ENCODE measurements around the gene FRMD1.

The FRMD1 gene

GRCh38 chr6:168021581-168021980, 57.4 kb downstream of the FRMD1 start:
- DNase-seq, result no peak

DNA sequence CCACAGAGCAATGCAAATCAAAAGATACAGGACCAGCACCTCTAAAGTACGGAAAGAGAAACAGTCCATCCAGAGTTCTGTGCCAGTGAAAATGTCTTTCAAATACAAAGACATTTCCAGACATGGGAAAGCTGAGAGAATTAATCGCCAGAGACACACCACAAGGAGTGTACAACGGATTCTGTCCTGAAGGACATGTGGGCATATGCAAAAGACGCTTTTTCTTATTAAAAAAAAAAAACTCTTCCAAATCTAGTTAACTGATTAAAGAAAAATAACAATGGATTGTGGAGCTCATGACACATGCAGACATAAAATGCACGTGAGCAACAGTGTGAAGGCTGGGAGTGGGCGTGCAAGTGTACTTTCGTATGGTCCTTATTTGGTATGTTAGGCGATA, 58.8 kb downstream of the FRMD1 start:
- no peak for DNase-seq

DNA sequence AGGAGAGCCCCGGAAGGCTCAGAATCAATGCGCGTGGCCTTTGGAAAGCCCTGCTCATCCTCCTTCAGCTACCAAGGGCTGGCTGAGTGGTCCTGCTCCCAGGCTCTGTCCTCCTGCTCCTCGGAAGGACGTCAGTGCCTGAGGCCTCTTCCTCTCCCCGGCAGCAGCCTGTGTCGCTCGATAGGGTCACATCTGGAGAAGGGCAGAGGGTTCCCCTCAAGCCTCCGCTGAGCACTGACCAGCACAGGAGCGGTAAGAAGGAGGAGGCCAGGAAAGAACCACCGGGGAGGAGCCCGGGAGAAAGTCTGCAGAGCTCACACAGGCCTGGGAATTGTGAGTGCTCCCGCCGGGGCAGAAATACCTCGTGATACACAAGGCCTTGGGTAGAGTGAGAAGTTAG, 60.3 kb downstream of the FRMD1 start:
- no peak for DNase-seq

- DNase-seq, result no peak
These were observed 61.4 kb downstream of the FRMD1 start for GRCh38 chr6:168017629-168018028.

DNA sequence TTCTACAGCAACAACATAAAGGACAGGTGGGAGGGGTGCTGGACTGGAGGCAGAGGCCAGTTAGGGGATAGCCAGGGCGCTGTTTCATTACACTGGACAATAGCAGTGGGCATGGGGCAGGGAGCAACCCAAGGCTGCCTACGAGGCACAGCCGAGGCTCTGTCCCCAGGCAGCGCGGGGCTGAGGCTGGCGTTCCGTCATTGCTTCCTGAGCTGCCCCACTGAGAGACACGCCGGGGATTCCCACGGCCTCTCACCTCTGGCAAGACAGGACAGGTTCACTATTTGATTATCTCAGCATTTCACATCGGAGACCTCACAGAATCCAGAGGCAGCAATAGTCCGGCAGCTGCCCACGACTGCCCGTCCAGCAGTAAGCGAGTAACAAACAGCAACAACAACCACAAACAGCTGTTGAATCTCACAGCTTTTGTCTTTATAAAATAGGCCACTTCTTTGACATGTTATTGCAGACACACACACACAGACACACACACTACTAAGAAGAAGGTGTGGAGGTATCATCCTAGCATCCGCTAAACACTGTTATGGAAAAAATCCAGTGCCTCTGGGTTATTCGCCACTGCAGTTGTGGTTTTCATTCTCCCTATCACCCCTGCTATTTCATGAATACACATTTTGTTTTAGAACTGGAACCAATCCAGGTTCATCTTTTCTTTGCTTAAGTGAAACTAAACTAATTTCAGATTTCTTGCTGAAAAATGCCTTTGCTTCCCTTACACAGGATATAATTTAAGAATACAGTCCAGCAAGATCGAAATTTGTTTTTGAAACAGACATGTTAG, 62.1 kb downstream of the FRMD1 start:
- no peak for DNase-seq

DNA sequence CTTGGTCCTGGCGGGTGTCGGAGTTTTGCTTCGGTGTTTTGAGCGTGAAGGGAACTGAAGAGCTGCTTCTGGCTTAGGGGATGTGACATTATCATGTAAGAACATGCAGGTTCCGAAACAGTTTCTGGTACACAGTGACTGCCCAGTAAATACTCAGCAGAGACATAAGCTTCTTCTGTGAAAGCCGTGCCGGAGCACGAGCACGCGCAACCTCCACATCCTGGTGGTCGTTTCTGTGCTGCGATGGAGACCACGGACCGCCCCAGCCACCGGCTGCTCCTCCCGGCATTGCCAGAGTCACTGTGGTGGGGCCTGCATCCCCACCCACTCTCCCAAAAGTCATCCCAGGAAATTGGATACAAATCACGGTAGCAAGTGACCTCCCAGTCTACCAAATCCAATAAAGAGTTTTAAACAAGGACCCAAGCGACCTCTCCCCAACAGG, 62.8 kb downstream of the FRMD1 start:
- no peak for DNase-seq

DNA sequence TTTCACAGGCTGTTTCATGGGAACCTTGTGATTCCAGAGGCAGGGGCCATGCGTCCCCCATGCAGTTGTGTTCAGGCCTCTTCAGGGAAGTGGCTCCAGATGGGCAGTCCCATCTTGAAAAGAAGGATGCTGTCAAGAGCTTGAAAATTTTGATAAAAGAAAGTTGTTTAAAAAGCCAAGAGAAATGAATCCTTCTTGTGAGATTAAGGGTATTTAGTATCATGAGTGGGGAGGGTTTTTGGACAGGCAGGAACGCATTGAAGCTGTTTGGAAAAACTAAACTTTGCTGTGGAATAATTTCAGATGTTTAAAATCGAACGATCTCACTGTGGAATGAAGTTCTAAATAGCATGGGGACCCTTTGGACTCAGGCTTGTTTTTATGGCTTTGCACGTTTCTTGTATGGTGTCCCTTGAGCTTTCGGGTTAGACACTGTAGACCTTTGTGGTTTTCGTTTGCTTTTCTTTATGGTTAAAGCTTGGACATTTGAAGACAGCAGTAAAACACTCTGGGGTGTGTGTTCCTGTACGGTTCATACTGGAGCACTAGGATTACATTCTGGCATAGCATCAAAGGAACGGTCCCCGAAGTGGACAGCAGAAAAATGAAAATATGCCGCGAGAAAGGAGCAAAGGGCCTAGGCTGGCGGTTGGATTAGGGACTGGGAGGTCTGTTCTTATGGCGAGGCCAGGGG, 63.4 kb downstream of the FRMD1 start:
- DNase-seq, result no peak

DNA sequence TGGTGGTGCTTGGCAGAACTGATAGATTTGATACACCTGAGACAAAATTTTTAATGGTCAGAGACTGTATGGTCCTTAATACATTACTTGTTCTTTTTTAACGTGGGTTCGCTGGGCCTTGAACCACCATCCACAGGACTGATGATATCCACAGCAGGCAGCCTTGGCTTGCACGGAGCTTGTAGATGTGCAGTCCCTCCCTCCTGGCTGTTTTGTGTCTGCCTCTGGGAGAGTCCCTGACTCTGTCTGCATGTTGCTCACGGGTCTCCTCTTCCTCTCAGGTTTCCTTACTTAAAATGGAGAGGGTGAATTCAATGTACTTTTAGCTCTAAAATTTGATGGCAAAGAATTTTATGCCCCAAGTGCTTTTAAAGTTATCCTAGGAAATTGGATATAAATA, 64.0 kb downstream of the FRMD1 start:
- no peak for DNase-seq

DNA sequence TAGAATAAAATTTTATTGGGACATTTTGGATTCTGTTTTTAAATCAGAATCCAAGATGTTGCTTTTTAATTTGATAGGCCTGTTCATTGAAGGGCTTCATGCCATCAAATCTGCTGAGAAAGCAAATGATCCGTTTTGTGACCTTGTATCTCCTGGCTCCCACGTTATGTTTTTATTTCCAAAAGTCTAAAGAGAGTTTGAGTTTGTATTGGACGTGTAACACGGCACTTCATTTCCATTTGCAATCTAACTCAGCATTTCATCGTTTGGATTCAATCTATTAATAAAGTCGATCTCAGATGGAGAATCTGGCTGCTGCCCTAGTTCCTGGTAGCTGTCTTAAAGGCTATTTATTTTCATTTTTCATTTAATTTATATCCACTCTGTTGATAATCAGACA, 64.6 kb downstream of the FRMD1 start:
- DNase-seq, result no peak

- DNase-seq, result no peak
These were observed 65.6 kb downstream of the FRMD1 start for GRCh38 chr6:168013250-168013915.

DNA sequence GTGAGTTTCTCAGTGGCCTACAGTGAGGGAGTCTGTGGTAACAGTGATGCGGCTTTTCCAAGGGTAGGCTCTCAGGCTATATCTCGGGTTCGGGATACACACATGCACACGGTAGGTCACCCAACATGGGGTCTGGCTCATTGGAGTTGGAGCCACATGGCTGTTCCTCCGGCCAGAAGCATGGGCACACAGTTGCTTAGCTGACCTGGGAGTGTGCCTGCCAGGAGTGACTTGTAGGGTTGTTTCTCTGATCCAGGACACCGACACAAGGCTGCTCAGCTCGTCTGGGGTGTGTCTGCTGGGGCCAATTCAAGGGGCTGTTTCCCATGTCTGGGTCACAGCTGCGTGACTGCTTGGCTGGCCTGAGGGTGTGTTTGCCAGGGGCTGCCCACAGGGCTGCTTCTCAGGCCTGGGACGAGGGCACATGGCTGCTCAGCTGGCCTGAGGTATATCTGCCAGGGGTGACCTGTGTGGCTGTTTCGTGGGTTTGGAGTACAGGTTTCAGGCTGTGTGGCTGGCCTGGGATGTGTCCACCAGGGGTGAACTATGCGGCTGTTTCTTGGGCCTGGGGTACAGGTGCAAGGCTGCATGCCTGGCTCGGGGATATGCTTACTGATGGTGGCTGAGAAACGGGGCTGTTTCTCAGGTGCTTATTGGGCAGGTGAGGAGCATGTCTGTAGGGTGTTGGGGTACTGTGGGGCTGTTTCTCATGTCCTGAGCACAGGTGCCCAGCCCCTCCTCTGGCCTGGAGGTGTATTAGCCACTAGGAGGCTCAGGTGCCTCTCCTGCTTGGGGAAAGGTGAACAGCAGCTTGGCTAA, 66.4 kb downstream of the FRMD1 start:
- no peak for DNase-seq

GRCh38 chr6:168011291-168011690, 67.7 kb downstream of the FRMD1 start:
- DNase-seq, result no peak

DNA sequence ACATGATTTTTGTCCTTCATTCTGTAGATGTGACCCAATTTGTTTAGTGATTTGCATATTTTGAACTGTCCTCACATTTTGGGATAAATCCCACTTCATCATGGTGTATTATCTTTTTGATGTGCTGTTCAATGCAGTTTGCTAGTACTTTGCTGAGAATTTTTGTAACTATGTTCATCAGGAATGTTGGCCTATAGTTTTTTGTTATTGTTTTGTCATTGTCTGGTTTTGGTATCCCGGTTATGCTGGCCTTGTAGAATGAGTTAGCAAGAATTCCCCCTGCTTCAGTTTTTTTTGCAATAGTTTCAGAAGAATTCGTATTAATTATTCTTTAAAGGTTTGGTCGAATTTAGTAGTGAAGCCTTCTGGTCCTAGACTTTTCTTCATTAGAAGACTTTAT, 69.7 kb downstream of the FRMD1 start:
- DNase-seq, result no peak

DNA sequence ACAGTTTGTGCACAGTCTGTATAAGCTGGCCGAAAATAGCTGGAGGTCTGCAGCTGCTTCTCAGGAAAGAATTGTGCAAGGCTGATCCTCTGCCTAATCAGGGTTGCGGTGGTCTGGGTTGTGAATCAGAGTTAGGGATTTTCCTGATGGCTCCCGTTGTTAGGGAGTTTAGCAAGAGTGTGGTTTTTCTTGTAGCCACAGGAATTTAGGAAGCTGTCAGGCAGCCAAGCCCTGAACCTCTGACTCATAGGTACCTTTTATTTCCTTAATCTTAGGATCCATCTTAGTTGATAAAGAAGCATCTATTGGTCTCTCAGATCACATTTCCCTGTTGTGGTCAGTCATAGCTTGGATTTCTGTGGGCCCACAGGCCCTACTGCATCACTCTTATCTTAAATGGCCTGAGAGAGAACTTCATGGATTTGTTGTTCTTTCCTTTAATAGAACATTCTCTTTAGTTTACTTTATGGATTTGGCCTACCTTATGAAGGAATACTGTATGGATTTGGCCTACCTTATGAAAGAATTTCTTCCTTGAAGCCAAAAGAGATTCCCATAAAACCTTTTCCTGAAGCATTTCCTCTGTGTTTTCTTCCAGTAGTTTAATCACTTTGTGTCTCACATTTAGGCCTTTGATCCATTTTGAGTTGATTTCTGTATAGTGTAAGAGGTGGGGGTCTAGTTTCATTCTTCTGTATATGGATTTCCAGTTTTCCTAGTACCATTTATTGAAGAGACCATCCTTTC, 71.2 kb downstream of the FRMD1 start:
- peak; percentile 79 for DNase-seq

GRCh38 chr6:168005796-168006195, 73.2 kb downstream of the FRMD1 start:
- no peak for DNase-seq

- no peak for DNase-seq
These were observed 74.1 kb downstream of the FRMD1 start for GRCh38 chr6:168004945-168005344.

GRCh38 chr6:168004023-168004422, 75.0 kb downstream of the FRMD1 start:
- no peak for DNase-seq
